ENCODE measurements around the gene UPF2.
"Not testable (repeated sequence)": the region's sequence is repeated elsewhere in the genome, so short reads cannot be mapped to it uniquely, and the experiment has no call there.

Gene UPF2

GRCh38 chr10:11901454-11901832, 141.2 kb downstream of the UPF2 start:
- no peak for DNase-seq

- DNase-seq: no peak
These were observed 141.6 kb downstream of the UPF2 start for GRCh38 chr10:11901036-11901301.

GRCh38 chr10:11899067-11899876, 143.3 kb downstream of the UPF2 start:
- no peak for DNase-seq

GRCh38 chr10:11898372-11899066, 144.1 kb downstream of the UPF2 start:
- no peak for DNase-seq

DNA sequence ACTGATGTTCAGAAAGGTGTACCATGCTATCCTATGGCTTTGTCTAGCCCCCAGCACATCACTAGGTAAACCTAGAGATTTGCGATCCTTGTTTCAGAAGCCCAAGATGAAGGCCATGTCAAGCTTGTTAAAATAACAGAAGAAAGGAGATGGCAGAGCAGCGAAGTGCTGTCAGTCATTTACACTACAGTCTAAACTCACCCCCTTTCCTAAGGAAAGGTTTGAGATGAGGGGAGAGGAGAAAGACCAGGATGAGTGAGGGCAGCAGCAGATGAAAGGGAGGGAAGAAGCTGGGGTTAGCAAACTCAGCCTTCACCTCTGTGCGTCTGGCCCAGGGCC, 144.6 kb downstream of the UPF2 start:
- DNase-seq: no peak

DNA sequence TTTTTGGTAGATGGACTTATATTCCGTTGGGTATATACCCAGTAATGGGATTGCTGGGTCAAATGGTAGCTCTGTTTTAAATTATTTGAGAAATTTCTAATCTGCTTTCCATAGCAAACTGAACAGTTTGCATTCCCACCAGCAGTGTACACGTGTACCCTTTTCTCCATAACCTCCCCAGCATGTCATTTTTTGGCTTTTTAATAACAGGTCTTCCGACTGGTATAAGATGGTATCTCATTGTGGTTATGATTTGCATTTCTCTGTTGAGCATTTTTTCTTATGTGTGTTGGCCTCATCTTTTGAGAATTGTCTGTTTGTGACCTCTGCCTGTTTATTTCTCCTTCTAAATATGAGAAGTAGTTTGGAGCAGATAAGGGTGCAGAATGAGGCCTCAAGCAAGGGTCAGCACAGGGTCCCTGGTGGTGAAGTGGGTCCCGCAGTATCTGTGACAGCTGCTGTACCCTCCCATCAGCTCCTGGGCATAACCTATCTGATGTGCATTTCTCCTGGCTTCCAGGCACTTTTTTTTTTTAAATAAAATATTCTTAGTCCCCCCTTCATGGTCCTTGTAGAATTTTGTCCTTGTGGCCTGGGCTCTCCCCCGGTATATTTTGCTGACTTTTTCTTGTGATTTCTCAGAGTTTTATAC, 145.9 kb downstream of the UPF2 start:
- DNase-seq: no peak

GRCh38 chr10:11895598-11895997, 147.0 kb downstream of the UPF2 start:
- DNase-seq: no peak

DNA sequence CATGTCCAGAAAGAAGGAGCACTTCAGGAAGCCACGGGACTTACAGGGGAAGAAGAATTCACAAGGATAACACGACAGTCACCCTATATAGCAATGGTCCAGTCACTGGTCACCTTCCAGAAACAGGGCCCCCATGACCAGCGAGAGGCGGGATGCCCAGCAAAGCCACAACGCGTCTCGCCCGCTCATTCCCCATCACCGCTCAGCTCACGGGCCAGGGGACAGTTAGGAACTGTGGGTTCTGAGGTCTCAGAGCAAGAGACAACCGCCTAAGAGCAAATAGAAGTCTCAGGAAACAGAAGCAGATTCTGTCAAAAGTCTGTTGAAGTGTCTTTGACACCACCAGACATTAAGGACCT, 147.5 kb downstream of the UPF2 start:
- DNase-seq: no peak

- DNase-seq: no peak
These were observed 148.1 kb downstream of the UPF2 start for GRCh38 chr10:11894381-11895107.

DNA sequence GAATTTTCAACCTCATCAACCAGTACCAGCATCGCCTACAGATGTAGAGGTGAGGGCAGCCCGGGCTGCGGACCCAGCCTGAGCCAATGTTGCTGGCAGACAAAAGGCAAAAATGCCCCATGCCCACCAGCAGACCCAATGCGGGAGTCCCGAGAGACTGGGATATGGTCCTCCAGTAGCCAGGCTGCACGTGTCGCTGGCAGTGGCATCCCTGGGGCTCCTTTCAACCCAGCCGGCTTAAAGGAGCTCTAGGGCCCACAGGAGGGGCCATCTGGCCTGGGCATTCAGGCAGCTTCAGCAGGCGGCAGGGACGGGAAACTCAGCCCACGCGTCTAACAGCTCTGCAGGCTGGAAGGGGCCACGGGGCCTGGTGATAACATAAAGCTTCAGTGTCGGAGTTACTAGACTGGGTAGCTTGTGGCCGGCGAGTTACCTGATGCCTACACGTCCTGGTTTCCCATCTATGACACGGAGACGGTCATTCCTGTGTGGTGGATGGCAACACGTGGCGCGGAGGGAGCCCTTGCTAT, 148.8 kb downstream of the UPF2 start:
- DNase-seq: no peak

GRCh38 chr10:11891776-11892486, 150.7 kb downstream of the UPF2 start:
- DNase-seq: no peak

DNA sequence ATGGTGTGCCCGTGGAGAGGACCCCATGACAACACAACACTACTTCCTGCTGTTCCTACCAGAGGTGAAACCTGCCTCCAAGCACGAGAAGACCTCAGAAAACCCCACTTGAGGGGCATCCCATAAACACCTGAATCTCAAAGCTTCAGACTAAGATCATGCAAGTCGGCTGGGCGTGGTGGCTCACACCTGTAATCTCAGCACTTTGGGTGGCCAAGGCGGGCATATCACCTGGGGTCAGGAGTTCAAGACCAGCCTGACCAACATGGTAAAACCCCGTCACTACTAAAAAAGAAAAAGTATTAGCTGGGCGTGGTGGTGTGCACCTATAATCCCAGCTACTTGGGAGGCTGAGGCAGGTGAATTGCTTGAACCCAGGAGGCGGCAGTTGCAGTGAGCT, 153.3 kb downstream of the UPF2 start:
- not testable (repeated sequence) for DNase-seq

DNA sequence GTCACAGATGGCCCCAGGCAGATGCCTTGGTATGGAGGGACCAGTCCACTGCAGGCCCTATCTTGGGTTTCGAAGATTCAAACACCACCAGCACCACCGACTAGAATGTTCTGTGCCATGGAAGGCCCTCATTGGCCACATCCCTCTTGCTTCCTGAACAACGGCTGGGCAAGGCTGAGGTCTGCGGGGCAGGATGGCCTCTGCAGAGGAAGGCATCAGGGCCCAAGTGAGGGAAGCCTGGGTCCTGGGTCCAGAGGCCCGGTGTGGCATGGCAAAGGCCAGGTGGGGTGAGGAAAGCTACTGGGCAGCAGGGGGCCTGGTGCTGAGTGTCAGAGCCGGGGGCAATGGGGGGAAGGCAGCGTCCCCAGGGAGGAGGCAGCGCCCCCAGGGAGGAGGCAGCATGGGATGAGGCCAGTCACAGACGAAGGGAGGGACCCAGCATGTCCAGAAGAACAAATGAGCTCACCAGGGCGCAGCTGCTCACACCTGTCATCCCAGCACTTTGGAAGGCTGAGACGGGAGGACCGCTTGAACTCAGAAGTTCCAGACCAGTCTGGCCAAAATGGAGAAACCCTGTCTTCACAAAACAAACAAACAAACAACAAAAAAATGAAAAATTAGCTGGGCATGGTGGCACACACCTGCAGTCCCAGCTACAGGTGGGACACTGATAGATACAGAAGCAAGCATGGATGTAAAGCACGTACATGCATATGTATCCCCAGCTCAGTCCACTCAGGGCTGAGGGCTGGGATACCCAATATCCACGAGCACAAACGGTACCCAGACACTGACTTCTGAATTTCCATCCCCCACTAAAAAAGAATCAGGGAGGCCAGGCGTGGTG, 155.0 kb downstream of the UPF2 start:
- DNase-seq: no peak

- no peak for DNase-seq
These were observed 155.8 kb downstream of the UPF2 start for GRCh38 chr10:11886851-11887250.

GRCh38 chr10:11886138-11886474, 156.5 kb downstream of the UPF2 start:
- DNase-seq: no peak

GRCh38 chr10:11885437-11886137, 157.0 kb downstream of the UPF2 start:
- no peak for DNase-seq

- DNase-seq: no peak
These were observed 157.7 kb downstream of the UPF2 start for GRCh38 chr10:11884706-11885423.

GRCh38 chr10:11882646-11883375, 159.8 kb downstream of the UPF2 start:
- no peak for DNase-seq

- DNase-seq: no peak
These were observed 160.9 kb downstream of the UPF2 start for GRCh38 chr10:11881477-11882417.

All from NCI-H1105 (cell line).